NT2/D1 (cell line): ENCODE measurements around the gene ZNF146.
"Not testable (repeated sequence)": the region's sequence is repeated elsewhere in the genome, so short reads cannot be mapped to it uniquely, and the experiment has no call there.

ENCODE experiments used
- DNase-seq: peaks from one replicate; pipeline ENCODE4 v3.0.0-alpha.2; 2011; ENCODE audit warnings: low read depth, low spot score
- H3K27me3 ChIP-seq: 2 replicates; pipeline ENCODE4 v1.6.0; 2011; ENCODE audit warnings: mild to moderate bottlenecking; ENCODE audit not compliant: insufficient read length, insufficient read depth
- H3K36me3 ChIP-seq: 2 replicates; pipeline ENCODE4 v1.6.1; 2011; ENCODE audit warnings: mild to moderate bottlenecking, low read length, mixed read lengths; ENCODE audit not compliant: insufficient read depth, insufficient read length
- H3K4me1 ChIP-seq: 2 replicates; pipeline ENCODE4 v1.5.1; 2011; ENCODE audit not compliant: insufficient read depth, insufficient read length
- H3K4me3 ChIP-seq: 2 replicates; pipeline ENCODE4 v1.5.1; 2011; ENCODE audit warnings: low read depth; ENCODE audit not compliant: insufficient read length
- H3K9ac ChIP-seq: 2 replicates; pipeline ENCODE4 v1.6.0; 2011; ENCODE audit warnings: low read depth; ENCODE audit not compliant: insufficient read length
- H3K9me3 ChIP-seq: 2 replicates; pipeline ENCODE4 v1.5.1; 2011; ENCODE audit warnings: mild to moderate bottlenecking, low read length; ENCODE audit not compliant: insufficient read depth
- SUZ12 ChIP-seq: IDR thresholded peaks from 2 replicates; pipeline ENCODE4 v1.6.1; 2011; ENCODE audit not compliant: insufficient read length, insufficient read depth; ENCODE audit errors: extremely low read depth
- YY1 ChIP-seq: IDR thresholded peaks from 2 replicates; pipeline ENCODE4 v1.6.1; 2011; ENCODE audit not compliant: insufficient read length, insufficient read depth
- ZNF274 ChIP-seq: IDR thresholded peaks from 2 replicates; pipeline ENCODE4 v1.6.1; 2011; ENCODE audit warnings: mild to moderate bottlenecking, low read depth, low read length

The ZNF146 gene

DNA sequence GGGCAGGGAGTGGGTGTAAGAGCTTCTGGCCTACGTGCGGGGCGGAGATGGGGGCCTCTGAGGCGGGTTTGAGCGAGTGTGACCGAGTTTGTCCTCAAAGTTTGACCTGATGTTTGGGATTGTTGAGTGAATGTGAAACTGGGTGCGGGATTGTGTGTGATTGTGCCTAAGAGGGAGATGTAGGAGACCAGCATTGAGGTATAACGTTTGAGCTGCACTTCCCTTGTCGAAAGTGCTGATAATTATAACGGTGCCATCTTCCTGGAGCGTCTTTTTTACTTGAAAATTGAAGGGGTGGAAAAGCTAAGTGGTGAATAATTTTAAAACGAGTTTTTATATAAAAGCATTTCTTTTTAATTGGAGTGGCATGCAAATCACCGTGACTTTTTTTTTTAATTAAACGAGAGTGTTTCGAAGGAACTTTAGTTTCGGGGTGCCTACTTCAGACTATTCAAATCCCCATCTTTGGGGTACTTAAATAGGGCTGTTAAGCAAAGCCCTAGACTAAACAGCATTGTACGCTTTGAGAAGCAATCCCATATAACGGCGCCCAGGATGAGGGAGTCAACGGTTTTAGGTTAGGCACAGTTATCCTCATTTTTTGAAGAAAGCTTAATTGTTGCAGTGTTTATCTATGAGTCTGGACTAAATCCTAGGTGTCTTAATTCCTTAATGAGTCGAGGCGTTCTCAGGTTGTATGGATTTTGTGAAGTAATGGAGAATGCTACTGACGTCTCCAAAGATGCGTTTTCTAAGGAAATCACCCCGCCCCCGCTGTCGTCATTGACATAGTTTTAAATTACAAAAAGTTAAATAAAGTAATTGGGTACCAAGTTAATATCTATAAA lies 594 bp downstream of the ZNF146 start:
- Histone ChIP-seq H3K4me1 (peaks cover 2% of the 10 kb centered on the region), H3K9ac (peak overlapping the region; percentile 90), H3K9me3 (no peaks in the 10 kb centered on the region), H3K4me3 (peak overlapping the region; percentile 98), H3K27me3 (no peaks in the 10 kb centered on the region), H3K36me3 (peaks cover 16% of the 10 kb centered on the region)
- no peak for DNase-seq
- TF ChIP-seq YY1 (no peak), ZNF274 (no peak), SUZ12 (no peak)

DNA sequence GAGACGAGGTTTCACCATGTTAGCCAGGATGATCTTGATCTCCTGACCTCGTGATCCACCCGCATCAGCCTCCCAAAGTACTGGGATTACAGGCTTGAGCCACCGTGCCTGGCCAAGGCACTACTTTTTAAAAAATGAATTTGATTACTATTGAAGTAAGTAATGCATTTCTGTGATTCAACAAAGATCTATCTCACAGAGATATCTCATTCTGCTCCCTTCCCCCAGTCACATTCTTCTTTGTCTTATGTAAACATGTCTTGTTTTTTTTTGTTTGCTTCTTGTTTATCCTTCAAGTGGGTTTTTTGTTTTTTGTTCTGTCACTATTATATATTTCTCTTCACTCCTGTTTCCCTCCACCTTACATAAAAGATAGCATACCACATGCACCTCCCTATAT lies 6.6 kb downstream of the ZNF146 start:
- Histone ChIP-seq H3K9ac (no peak overlapping the region), H3K9me3 (no peaks in the 10 kb centered on the region), H3K36me3 (peaks cover 60% of the 10 kb centered on the region), H3K4me3 (no peak overlapping the region), H3K4me1 (peaks cover 2% of the 10 kb centered on the region), H3K27me3 (no peaks in the 10 kb centered on the region)
- TF ChIP-seq SUZ12, result no peak
- TF ChIP-seq YY1, result no peak
- no peak for TF ChIP-seq ZNF274
- DNase-seq, result no peak

DNA sequence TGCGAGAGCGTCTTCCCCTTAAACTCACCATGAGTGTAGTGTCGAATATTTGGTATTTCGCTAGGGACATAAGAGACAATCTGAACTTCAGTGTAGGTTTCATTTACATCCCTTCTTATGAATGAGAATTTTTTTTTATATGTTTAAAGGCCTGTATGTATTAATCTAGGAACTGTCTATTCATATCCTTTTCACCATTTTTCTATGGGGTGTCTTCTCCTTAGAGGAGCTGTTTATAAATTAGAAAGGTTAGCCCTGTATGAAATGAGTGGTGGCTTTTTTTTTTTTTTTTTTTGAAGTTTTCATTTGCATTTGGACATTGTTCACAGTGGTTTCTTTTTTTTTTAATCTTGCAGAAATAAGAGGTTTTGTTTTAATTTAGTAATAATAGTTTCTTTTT lies 7.6 kb downstream of the ZNF146 start:
- Histone ChIP-seq H3K36me3 (peaks cover 66% of the 10 kb centered on the region), H3K9me3 (no peaks in the 10 kb centered on the region), H3K27me3 (no peaks in the 10 kb centered on the region), H3K4me1 (peaks cover 2% of the 10 kb centered on the region), H3K9ac (no peak overlapping the region), H3K4me3 (no peak overlapping the region)
- TF ChIP-seq YY1 (no peak), ZNF274 (no peak), SUZ12 (no peak)
- DNase-seq, result no peak

DNA sequence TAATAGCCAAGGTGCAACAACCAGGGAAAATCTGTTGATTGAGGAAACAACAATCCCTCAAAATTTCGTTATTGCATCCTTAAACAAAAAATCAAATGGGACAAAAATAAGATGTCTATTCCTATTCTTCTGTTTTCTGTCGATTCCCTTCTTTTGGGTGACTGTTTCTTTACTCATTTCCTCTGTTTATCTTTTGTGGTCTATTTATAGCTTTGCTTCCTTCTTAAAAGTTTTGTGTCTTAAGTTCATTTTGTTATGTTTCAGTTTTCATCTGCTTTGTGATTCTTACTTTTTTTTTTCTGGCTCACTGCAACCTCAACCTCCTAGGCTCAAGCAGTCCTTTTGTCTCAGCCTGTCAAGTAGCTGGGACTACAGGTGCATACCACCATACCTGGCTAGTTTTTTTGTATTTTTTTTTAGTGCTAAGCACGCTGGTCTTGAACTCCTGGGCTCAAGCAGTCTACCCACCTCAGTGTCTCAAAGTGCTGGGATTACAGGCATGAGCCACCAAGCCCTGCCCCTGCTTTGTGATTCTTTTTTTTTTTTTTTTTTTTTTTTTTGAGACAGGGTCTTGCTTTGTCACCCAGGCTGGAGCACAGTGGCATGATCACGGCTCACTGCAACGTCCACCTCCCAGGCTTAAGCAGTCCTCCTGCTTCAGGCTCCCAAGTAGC lies 10.4 kb downstream of the ZNF146 start:
- H3K36me3 ChIP-seq, result peaks cover 74% of the 10 kb centered on the region
- no peaks in the 10 kb centered on the region for H3K27me3 ChIP-seq
- no peak overlapping the region for H3K4me3 ChIP-seq
- TF ChIP-seq ZNF274 (no peak), SUZ12 (no peak), YY1 (no peak)
- DNase-seq, result no peak
- H3K9me3 ChIP-seq, result no peaks in the 10 kb centered on the region
- H3K9ac ChIP-seq, result no peak overlapping the region
- peaks cover 2% of the 10 kb centered on the region for H3K4me1 ChIP-seq

DNA sequence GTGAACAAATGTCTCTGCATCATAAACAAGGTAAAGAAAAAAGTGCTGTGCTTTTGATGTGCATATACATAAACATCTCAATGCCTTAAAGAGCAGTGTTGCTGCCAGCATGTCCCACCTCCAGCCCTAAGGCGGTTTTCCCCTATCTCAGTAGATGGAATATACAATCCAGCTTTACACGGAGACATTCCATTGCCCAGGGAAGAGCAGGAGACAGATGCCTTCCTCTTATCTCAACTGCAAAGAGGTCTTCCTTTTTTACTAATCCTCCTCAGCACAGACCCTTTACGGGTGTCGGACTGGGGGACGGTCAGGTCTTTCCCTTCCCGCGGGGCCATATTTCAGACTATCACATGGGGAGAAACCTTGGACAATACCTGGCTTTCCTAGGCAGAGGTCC lies 18.7 kb downstream of the ZNF146 start:
- H3K4me3 ChIP-seq, H3K27me3 ChIP-seq, DNase-seq, H3K9ac ChIP-seq, H3K4me1 ChIP-seq: not testable (repeated sequence)
- Histone ChIP-seq H3K9me3 (peaks cover 27% of the 10 kb centered on the region), H3K36me3 (peaks cover 87% of the 10 kb centered on the region)

DNA sequence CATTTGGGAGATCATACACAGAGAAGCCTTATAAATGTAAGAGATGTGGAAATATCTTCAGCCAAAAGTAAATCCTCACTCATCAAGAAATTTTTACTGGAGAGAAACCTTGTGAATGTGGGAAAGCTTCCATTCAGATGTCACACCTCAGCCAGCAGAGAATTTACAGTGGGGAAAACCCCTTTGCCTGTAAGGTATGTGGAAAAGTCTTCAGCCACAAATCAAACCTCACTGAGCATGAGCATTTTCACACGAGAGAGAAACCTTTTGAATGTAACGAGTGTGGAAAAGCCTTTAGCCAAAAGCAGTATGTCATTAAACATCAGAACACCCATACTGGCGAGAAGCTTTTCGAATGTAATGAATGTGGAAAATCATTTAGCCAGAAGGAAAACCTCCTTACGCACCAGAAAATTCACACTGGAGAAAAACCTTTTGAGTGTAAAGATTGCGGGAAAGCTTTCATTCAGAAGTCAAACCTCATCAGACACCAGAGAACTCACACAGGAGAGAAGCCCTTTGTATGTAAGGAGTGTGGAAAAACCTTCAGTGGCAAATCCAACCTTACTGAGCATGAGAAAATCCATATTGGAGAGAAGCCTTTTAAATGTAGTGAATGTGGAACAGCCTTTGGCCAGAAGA lies 21.5 kb downstream of the ZNF146 start:
- DNase-seq, result no peak
- H3K27me3 ChIP-seq, result no peaks in the 10 kb centered on the region
- H3K9ac ChIP-seq, result no peak overlapping the region
- no peak for TF ChIP-seq SUZ12
- TF ChIP-seq ZNF274, result peak; percentile 41; the same call in 1 of the 2 replicates
- H3K36me3 ChIP-seq, result peaks cover 69% of the 10 kb centered on the region
- no peaks in the 10 kb centered on the region for H3K4me1 ChIP-seq
- no peak overlapping the region for H3K4me3 ChIP-seq
- peaks cover 27% of the 10 kb centered on the region for H3K9me3 ChIP-seq

DNA sequence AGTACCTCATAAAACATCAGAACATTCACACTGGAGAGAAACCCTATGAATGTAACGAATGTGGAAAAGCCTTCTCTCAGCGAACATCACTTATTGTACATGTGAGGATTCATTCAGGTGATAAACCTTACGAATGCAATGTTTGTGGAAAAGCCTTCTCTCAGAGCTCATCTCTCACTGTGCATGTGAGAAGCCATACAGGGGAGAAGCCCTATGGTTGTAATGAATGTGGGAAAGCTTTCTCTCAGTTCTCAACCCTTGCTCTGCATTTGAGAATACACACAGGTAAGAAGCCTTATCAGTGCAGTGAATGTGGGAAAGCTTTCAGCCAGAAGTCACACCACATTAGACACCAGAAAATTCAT lies 22.0 kb downstream of the ZNF146 start:
- no peak overlapping the region for H3K9ac ChIP-seq
- no peaks in the 10 kb centered on the region for H3K27me3 ChIP-seq
- H3K4me3 ChIP-seq, result no peak overlapping the region
- H3K36me3 ChIP-seq, result peaks cover 64% of the 10 kb centered on the region
- no peak for DNase-seq
- TF ChIP-seq ZNF274 (0 out of 2 replicates have a peak, but pooled peaks have one; percentile 25), SUZ12 (no peak), YY1 (no peak)
- no peaks in the 10 kb centered on the region for H3K4me1 ChIP-seq
- H3K9me3 ChIP-seq, result peaks cover 27% of the 10 kb centered on the region
